GM23338 (cell line): ENCODE results near the gene SYT7. TPM values are rescaled to one million over a fixed set of nuclear protein-coding genes. Genes with fewer than 3 reads are reported as not detected.

ENCODE experiments used
- ATAC-seq: fragments of 200-7000 bp; cut with Tn5 transposase; 3 replicates; pipeline ENCODE4 v1.9.1; 2020
- DNase-seq: peaks from one replicate; pipeline ENCODE4 v3.0.0-alpha.2; 2015; ENCODE audit warnings: low spot score
- H2AFZ ChIP-seq: fragments of 200-600 bp; sonication (generic); 2 replicates; pipeline ENCODE4 v1.8.0; 2016; ENCODE audit warnings: antibody characterized with exemption, mild to moderate bottlenecking, moderate library complexity
- H3F3A ChIP-seq: fragments of 200-600 bp; sonication (generic); replicated peaks from 2 replicates; pipeline ENCODE4 v1.8.0; 2017; ENCODE audit warnings: antibody characterized with exemption, mixed run types, low read depth
- H3K27ac ChIP-seq: fragments of 200-600 bp; sonication (generic); 2 replicates; pipeline ENCODE4 v1.6.1; 2016; ENCODE audit warnings: low read depth
- H3K27me3 ChIP-seq: fragments of 200-600 bp; sonication (generic); 2 replicates; pipeline ENCODE4 v1.8.0; 2016; ENCODE audit warnings: mild to moderate bottlenecking, mixed run types, moderate library complexity; ENCODE audit not compliant: insufficient read depth
- H3K36me3 ChIP-seq: fragments of 200-600 bp; sonication (generic); 2 replicates; pipeline ENCODE4 v1.8.0; 2016; ENCODE audit warnings: mild to moderate bottlenecking; ENCODE audit not compliant: insufficient read depth
- H3K4me1 ChIP-seq: fragments of 200-600 bp; sonication (generic); 2 replicates; pipeline ENCODE4 v1.8.0; 2016; ENCODE audit warnings: mild to moderate bottlenecking, moderate library complexity; ENCODE audit not compliant: insufficient read depth
- H3K4me2 ChIP-seq: fragments of 200-600 bp; sonication (generic); 2 replicates; pipeline ENCODE4 v1.7.1; 2017; ENCODE audit warnings: mixed run types
- H3K4me3 ChIP-seq: fragments of 200-600 bp; sonication (generic); 2 replicates; pipeline ENCODE4 v1.6.1; 2016; ENCODE audit warnings: mixed run types
- H3K79me2 ChIP-seq: fragments of 200-600 bp; sonication (generic); replicated peaks from 2 replicates; pipeline ENCODE4 v1.8.0; 2017; ENCODE audit warnings: mild to moderate bottlenecking; ENCODE audit not compliant: insufficient read depth
- H3K9me2 ChIP-seq: fragments of 200-600 bp; sonication (generic); 2 replicates; pipeline ENCODE4 v1.8.0; 2017; ENCODE audit not compliant: insufficient read depth
- H4K20me1 ChIP-seq: fragments of 200-600 bp; sonication (generic); replicated peaks from 2 replicates; pipeline ENCODE4 v1.8.0; 2017; ENCODE audit warnings: mild to moderate bottlenecking; ENCODE audit not compliant: insufficient read depth
- H3K27ac Mint-ChIP-seq: 2 replicates; pipeline ENCODE4 v1.8.0; 2020; ENCODE audit warnings: inconsistent platforms, mild to moderate bottlenecking, moderate library complexity, mixed read lengths
- H3K27me3 Mint-ChIP-seq: 3 replicates; pipeline ENCODE4 v1.8.0; 2022; ENCODE audit warnings: low read depth, mild to moderate bottlenecking, moderate library complexity, mixed read lengths, inconsistent platforms; ENCODE audit not compliant: insufficient read depth, poor library complexity
- H3K36me3 Mint-ChIP-seq: 3 replicates; pipeline ENCODE4 v1.8.0; 2021; ENCODE audit warnings: low read depth, mild to moderate bottlenecking, inconsistent platforms, moderate library complexity, mixed read lengths
- H3K4me1 Mint-ChIP-seq: 3 replicates; pipeline ENCODE4 v1.8.0; 2020; ENCODE audit warnings: mild to moderate bottlenecking, inconsistent platforms, mixed read lengths
- H3K4me3 Mint-ChIP-seq: 3 replicates; pipeline ENCODE4 v1.8.0; 2021; ENCODE audit warnings: moderate library complexity, mild to moderate bottlenecking, inconsistent platforms, mixed read lengths
- H3K9me3 Mint-ChIP-seq: 3 replicates; pipeline ENCODE4 v1.8.0; 2020; ENCODE audit warnings: moderate library complexity, mild to moderate bottlenecking, inconsistent platforms, mixed read lengths
- CREB1 ChIP-seq: fragments of 250-450 bp; sonication (Bioruptor Pico); IDR thresholded peaks from 2 replicates; pipeline ENCODE4 v1.5.0; 2020; ENCODE audit warnings: low read depth, mild to moderate bottlenecking, moderate library complexity
- CTCF ChIP-seq, 2 experiments: fragments of 200-600 bp in 1 of 2; sonication (generic) in 1 of 2; conservative IDR thresholded peaks; 2 replicates each; pipeline versions ENCODE4 v1.5.1 to v1.6.1; 2016 to 2017; ENCODE audit warnings: antibody characterized with exemption in 2 of 2, low read depth in 2 of 2, mild to moderate bottlenecking in 2 of 2, moderate library complexity in 1 of 2
- ETS1 ChIP-seq: IDR thresholded peaks from 2 replicates; pipeline ENCODE4 v1.6.1; 2016; ENCODE audit warnings: antibody characterized with exemption
- EZH2 ChIP-seq: fragments of 200-600 bp; sonication (generic); IDR thresholded peaks from one replicate; pipeline ENCODE4 v1.8.0; 2017; ENCODE audit warnings: antibody characterized with exemption, mild to moderate bottlenecking, low read depth; ENCODE audit not compliant: unreplicated experiment
- EZH2phosphoT487 ChIP-seq: fragments of 200-600 bp; sonication (generic); IDR thresholded peaks from one replicate; pipeline ENCODE4 v1.8.1; 2018; ENCODE audit warnings: antibody characterized with exemption; ENCODE audit not compliant: unreplicated experiment
- JUNB ChIP-seq: IDR thresholded peaks from one replicate; pipeline ENCODE4 v1.6.1; 2016; ENCODE audit warnings: antibody characterized with exemption; ENCODE audit not compliant: unreplicated experiment
- NANOG ChIP-seq: IDR thresholded peaks from 2 replicates; pipeline ENCODE4 v1.6.1; 2016; ENCODE audit warnings: antibody characterized with exemption, borderline replicate concordance
- POLR2AphosphoS5 ChIP-seq: IDR thresholded peaks from 2 replicates; pipeline ENCODE4 v1.6.1; 2016; ENCODE audit warnings: antibody characterized with exemption, low read depth
- REST ChIP-seq: IDR thresholded peaks from one replicate; pipeline ENCODE4 v1.6.1; 2018; ENCODE audit warnings: antibody characterized with exemption; ENCODE audit not compliant: unreplicated experiment
- STAT1 ChIP-seq: IDR thresholded peaks from one replicate; pipeline ENCODE4 v1.6.1; 2016; ENCODE audit warnings: antibody characterized with exemption; ENCODE audit not compliant: unreplicated experiment
- ZNF114 ChIP-seq: fragments of 250-450 bp; sonication (Bioruptor Pico); IDR thresholded peaks from 2 replicates; pipeline ENCODE4 v1.5.0; 2020; ENCODE audit warnings: mild to moderate bottlenecking, moderate library complexity
- ZNF331 ChIP-seq: fragments of 250-450 bp; sonication (Bioruptor Pico); IDR thresholded peaks from 2 replicates; pipeline ENCODE4 v1.5.0; 2020; ENCODE audit warnings: low read depth, mild to moderate bottlenecking, moderate library complexity
- ZNF462 ChIP-seq: fragments of 250-450 bp; sonication (Bioruptor Pico); IDR thresholded peaks from 2 replicates; pipeline ENCODE4 v1.5.0; 2020; ENCODE audit warnings: mild to moderate bottlenecking, moderate library complexity
- polyA plus RNA-seq: library from polyadenylated mRNA; unstranded; fragments of >200 nt; fragmentation: Nextera tagmentation; extraction: Ambion mirVana; gene quantifications from 2 replicates; pipeline ENCODE4 v1.2.1, GENCODE V29; 2016
- total RNA-seq: library from RNA; depleted of rRNA; stranded (reverse); fragments of >200 nt; shearing (Covaris generic); gene quantifications from 2 replicates; pipeline ENCODE4 v1.2.3, GENCODE V29; 2014

Gene SYT7
- total and polyA plus RNA-seq, 2 experiments from 2014 or later = 1.6 to 10.3 TPM

GRCh38 chr11:61625525-61625924 lies 44.6 kb upstream of the SYT7 start:
- Histone ChIP-seq H2AFZ (no peak overlapping the region), H3K9me2 (no peaks in the 10 kb centered on the region), H3K36me3 (no peaks in the 10 kb centered on the region), H4K20me1 (no peaks in the 10 kb centered on the region), H3F3A (0 out of 2 replicates have a peak, but pooled peaks cover 3% of the 10 kb centered on the region), H3K4me1 (peaks cover 10% of the 10 kb centered on the region), H3K4me3 (no peak overlapping the region), H3K27ac (no peak overlapping the region), H3K4me2 (no peak overlapping the region), H3K27me3 (no peaks in the 10 kb centered on the region), H3K79me2 (no peaks in the 10 kb centered on the region)
- no peaks in the 10 kb centered on the region for H3K36me3 Mint-ChIP-seq
- TF ChIP-seq ETS1 (no peak), EZH2 (no peak), ZNF462 (CRISPR knock-in tag) (no peak), STAT1 (no peak), ZNF114 (no peak), ZNF331 (CRISPR knock-in tag) (no peak), CREB1 (CRISPR knock-in tag) (no peak), EZH2phosphoT487 (no peak), NANOG (no peak), CTCF (conservative IDR thresholded peaks at IDR 0.05; ENCODE audit: low read depth in 2 of 2) (no peak), JUNB (no peak), REST (no peak), POLR2AphosphoS5 (no peak)
- DNase-seq (no peak), ATAC-seq (no peak)
- no peak overlapping the region; the same call in 1 of the 2 replicates for H3K27ac Mint-ChIP-seq
- H3K4me3 Mint-ChIP-seq = no peak overlapping the region
- peaks cover 20% of the 10 kb centered on the region for H3K27me3 Mint-ChIP-seq
- no peaks in the 10 kb centered on the region; the same call in 1 of the 3 replicates for H3K9me3 Mint-ChIP-seq
- peaks cover 50% of the 10 kb centered on the region for H3K4me1 Mint-ChIP-seq
